Immature natural killer cell (primary cell): Measurements from ENCODE around the gene IDUA. TPM values are rescaled to one million over a fixed set of nuclear protein-coding genes. Genes with fewer than 3 reads are reported as not detected.
"Not testable (repeated sequence)": the region's sequence is repeated elsewhere in the genome, so short reads cannot be mapped to it uniquely, and the experiment has no call there.

Source experiments
- DNase-seq, 3 donors: peaks; one replicate each; pipeline ENCODE4 v3.0.0; 2022; ENCODE audit warnings: mixed read lengths in 1 of 3
- H3K27ac Mint-ChIP-seq, 6 donors: one replicate each; pipeline ENCODE4 v1.8.0; 2020; ENCODE audit warnings: mixed read lengths in 6 of 6, mild to moderate bottlenecking in 5 of 6, inconsistent platforms in 4 of 6, moderate library complexity in 3 of 6
- H3K27me3 Mint-ChIP-seq, 3 donors: one replicate each; pipeline ENCODE4 v1.8.0; 2020 to 2021; ENCODE audit warnings: low read depth in 3 of 3, mild to moderate bottlenecking in 3 of 3, mixed read lengths in 3 of 3, moderate library complexity in 3 of 3, inconsistent platforms in 1 of 3
- H3K36me3 Mint-ChIP-seq, 3 donors: one replicate each; pipeline ENCODE4 v1.8.0; 2020; ENCODE audit warnings: mixed read lengths in 3 of 3, inconsistent platforms in 2 of 3, mild to moderate bottlenecking in 2 of 3
- H3K4me1 Mint-ChIP-seq, 2 donors: one replicate each; pipeline ENCODE4 v1.8.0; 2020; ENCODE audit warnings: inconsistent platforms in 2 of 2, mild to moderate bottlenecking in 2 of 2, mixed read lengths in 2 of 2, moderate library complexity in 1 of 2
- H3K4me3 Mint-ChIP-seq, 5 donors: one replicate each; pipeline ENCODE4 v1.8.0; 2020; ENCODE audit warnings: mild to moderate bottlenecking in 5 of 5, mixed read lengths in 5 of 5, inconsistent platforms in 3 of 5, moderate library complexity in 3 of 5
- H3K9me3 Mint-ChIP-seq, 6 donors: one replicate each; pipeline ENCODE4 v1.8.0; 2020; ENCODE audit warnings: mild to moderate bottlenecking in 6 of 6, mixed read lengths in 6 of 6, inconsistent platforms in 4 of 6, moderate library complexity in 3 of 6
- polyA plus RNA-seq, 3 donors: library from polyadenylated mRNA; unstranded; fragments of 300-500 nt; fragmentation: Illumina TruSeq; gene quantifications; one replicate each; pipeline ENCODE4 v1.2.3, GENCODE V29; 2021

The IDUA gene
- polyA plus RNA-seq, 3 donors from 2014 or later, result 5.6 to 12.2 (median 6.3) TPM

GRCh38 chr4:1047976-1048772 lies 61.3 kb downstream of the IDUA start:
- Mint-ChIP-seq H3K36me3 (no peaks in the 10 kb centered on the region), H3K9me3 (no peaks in the 10 kb centered on the region), H3K4me1 (peaks cover 0 to under 1% of the 10 kb centered on the region in 2 donors), H3K27me3 (peaks cover 2 to 16% (median 5%) of the 10 kb centered on the region in 3 donors), H3K4me3 (no peak overlapping the region), H3K27ac (no peak overlapping the region)
- no peak for DNase-seq

DNA sequence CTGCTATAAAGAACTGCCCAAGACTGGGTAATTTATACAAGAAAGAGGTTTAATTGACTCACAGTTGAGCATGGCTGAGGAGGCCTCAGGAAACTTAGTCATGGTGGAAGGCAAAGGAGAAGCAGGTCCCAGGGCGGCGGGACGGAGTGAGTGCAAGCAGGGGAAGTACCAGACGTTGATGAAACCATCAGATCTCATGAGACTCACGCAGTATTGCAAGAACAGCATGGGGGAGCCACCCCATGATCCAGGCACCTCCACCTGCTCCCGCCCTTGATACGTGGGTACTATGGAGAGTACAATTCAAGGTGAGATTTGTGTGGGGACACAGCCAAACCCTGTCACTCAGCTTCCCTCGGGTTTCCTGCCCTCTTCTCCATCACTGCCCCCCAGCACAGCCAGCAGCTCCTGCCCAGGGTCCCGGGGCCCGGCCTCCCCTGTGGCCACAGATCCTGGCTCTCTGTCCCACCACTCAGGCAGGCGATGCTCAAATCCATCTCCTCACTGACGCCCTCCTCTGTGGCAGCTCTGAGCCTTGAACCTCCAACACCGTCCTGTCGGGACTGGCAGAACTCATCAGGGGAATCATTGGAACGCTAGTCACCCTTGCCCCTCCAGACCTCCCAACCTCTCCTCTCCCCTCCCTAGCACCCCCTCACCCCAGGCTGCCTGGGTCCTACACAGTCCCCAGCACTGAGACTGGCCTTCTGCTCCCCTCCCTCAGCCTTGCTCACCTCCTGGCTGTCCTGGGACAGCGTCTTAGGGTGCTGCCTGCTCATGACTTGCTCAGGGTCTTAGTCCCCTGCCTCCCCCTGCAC lies 62.1 kb downstream of the IDUA start:
- Mint-ChIP-seq H3K4me3 (no peak overlapping the region), H3K4me1 (peaks cover 0 to 1% of the 10 kb centered on the region in 2 donors), H3K36me3 (no peaks in the 10 kb centered on the region), H3K9me3 (no peaks in the 10 kb centered on the region), H3K27me3 (peaks cover 2 to 13% (median 5%) of the 10 kb centered on the region in 3 donors), H3K27ac (peak overlapping the region in 2 of 6 donors; percentile 48 to 50)
- DNase-seq, result no peak

GRCh38 chr4:1049591-1049905 lies 62.7 kb downstream of the IDUA start:
- Mint-ChIP-seq H3K27me3 (peaks cover 2 to 13% (median 5%) of the 10 kb centered on the region in 3 donors), H3K27ac (no peak overlapping the region), H3K36me3 (no peaks in the 10 kb centered on the region), H3K9me3 (no peaks in the 10 kb centered on the region), H3K4me1 (peaks cover 0 to 1% of the 10 kb centered on the region in 2 donors), H3K4me3 (no peak overlapping the region)
- DNase-seq, result no peak

DNA sequence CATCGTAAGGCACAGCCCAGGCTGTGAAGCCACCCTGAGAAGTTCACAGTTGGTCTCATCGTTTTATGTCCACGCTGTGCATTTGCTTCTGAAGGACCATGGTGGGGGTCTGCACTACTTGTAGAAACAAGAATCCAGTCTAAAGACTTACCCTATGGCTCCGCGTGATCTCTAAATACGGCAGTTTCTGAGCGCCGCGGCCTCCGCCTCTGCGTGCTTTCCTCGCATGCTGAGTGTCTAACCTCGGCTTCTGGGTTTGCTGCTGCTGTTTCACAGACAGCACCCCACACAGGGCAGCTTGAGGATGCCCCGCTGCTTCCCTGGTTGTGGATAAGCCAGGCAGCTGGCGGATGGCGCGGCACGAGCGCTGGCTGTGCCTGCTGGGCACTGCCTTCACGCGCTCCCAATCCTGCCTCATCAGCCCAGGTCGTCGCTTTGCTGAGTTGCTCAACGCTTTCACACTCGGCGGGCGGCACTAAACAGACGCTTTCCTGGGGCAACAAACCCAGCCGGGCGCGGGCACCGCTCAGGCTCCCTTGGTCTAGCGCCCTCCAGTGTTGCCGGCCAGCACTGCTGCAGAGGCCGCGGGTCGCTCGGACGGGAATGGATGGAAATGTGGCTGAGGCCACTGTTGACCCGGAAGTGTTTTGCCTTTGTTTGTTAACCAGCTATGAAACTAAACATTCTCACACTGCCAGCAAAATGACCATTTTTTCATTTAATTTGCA lies 63.8 kb downstream of the IDUA start:
- no peak overlapping the region for H3K27ac Mint-ChIP-seq
- no peak for DNase-seq

GRCh38 chr4:1051472-1051871 lies 64.6 kb downstream of the IDUA start:
- H3K4me1 Mint-ChIP-seq, result peaks cover 11 to 12% of the 10 kb centered on the region in 2 donors
- no peak overlapping the region for H3K4me3 Mint-ChIP-seq
- H3K9me3 Mint-ChIP-seq, result no peaks in the 10 kb centered on the region
- no peak for DNase-seq
- peak overlapping the region in 4 of 6 donors; percentile 41 to 78 (median 57) for H3K27ac Mint-ChIP-seq
- H3K27me3 Mint-ChIP-seq, result peaks cover 11 to 18% (median 12%) of the 10 kb centered on the region in 3 donors
- no peaks in the 10 kb centered on the region for H3K36me3 Mint-ChIP-seq

More for the DNA sequence above, 63.8 kb downstream of the IDUA start:
- H3K36me3 Mint-ChIP-seq, result no peaks in the 10 kb centered on the region
- H3K27me3 Mint-ChIP-seq, result peaks cover 5 to 13% (median 7%) of the 10 kb centered on the region in 3 donors
- no peaks in the 10 kb centered on the region for H3K9me3 Mint-ChIP-seq
- peaks cover 3 to 5% of the 10 kb centered on the region in 2 donors for H3K4me1 Mint-ChIP-seq
- H3K4me3 Mint-ChIP-seq, result no peak overlapping the region

DNA sequence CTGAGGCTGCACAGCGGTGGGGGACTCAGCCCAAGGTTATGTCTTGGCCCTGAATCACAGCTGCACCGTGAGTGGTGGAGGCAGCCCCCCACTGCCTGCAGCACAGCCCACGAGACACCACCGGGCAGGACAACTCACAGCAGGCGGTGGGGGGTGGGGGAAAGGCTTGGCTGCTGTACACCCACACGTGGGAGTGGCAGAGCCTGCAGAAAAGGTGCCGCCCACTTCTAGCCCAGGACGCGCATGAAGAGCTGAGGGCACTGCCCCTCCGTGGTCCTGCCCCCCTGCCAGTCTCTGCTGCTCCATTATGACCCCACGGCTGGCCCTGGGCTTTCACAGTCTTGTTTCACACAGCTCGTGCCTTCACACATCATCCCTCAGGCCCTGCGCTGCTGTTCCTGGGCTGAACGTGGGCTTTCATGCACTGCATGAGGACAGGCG lies 65.4 kb downstream of the IDUA start:
- Mint-ChIP-seq H3K9me3 (no peaks in the 10 kb centered on the region), H3K27me3 (peaks cover 9 to 17% (median 10%) of the 10 kb centered on the region in 3 donors), H3K4me3 (no peak overlapping the region), H3K36me3 (no peaks in the 10 kb centered on the region), H3K4me1 (peaks cover 11 to 12% of the 10 kb centered on the region in 2 donors), H3K27ac (peak overlapping the region in 4 of 6 donors; percentile 47 to 91 (median 67))
- no peak for DNase-seq

DNA sequence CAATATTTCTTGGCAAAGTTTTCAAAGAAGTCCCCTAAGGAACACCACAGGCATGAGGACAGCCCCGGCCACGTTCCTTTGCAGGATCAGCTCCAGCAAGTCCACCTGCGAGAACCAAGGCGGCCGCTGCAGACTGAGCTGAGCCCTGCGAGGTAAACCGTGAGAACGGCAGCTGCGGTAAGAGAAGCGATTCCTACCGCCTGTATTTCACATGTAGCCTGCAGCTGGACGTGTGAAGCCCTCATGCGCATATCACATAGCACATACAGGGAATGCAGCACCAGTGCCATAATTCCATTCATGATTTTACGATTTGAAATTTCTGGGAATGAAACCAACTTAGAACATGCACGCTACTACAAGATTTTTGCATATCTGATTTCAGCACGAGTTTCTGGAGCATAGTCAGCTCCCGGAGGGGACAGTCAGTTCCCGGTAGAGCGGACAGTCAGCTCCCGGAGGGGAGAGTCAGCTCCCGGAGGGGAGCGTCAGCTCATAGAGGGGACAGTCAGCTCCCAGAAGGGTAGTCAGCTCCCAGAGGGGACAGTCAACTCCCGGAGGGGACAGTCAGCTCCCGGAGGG lies 66.3 kb downstream of the IDUA start:
- peak overlapping the region in 4 of 6 donors; percentile 61 to 85 (median 74) for H3K27ac Mint-ChIP-seq
- H3K4me1 Mint-ChIP-seq, result peaks cover 11 to 12% of the 10 kb centered on the region in 2 donors
- peaks cover 8 to 10% (median 8%) of the 10 kb centered on the region in 3 donors for H3K27me3 Mint-ChIP-seq
- no peaks in the 10 kb centered on the region for H3K9me3 Mint-ChIP-seq
- no peaks in the 10 kb centered on the region for H3K36me3 Mint-ChIP-seq
- H3K4me3 Mint-ChIP-seq, result peak overlapping the region in 1 of 5 donors; percentile 13
- DNase-seq, result no peak

- H3K27me3 Mint-ChIP-seq, result peaks cover 8 to 10% (median 8%) of the 10 kb centered on the region in 3 donors
- not testable (repeated sequence) for H3K4me3 Mint-ChIP-seq, DNase-seq, H3K36me3 Mint-ChIP-seq, H3K9me3 Mint-ChIP-seq
- peaks cover 11 to 12% of the 10 kb centered on the region in 2 donors for H3K4me1 Mint-ChIP-seq
- peak overlapping the region in 1 of 6 donors; percentile 67 for H3K27ac Mint-ChIP-seq
Observed at GRCh38 chr4:1053891-1054290, 67.0 kb downstream of the IDUA start.

Other genes with a start within 250 kb of the IDUA start
- gene CPLX1, start 160.9 kb upstream of the IDUA start, polyA plus RNA-seq, result not detected
- 100 to 1,000 TPM in 1 of 3 donors, 10 to 100 TPM in 2; 49.4 to 119 (median 52.2) TPM for gene GAK, start 54.7 kb upstream of the IDUA start, polyA plus RNA-seq
- gene TMEM175, start 54.6 kb upstream of the IDUA start, polyA plus RNA-seq, result 10 to 100 TPM; 13.9 to 41.6 (median 28.7) TPM
- gene DGKQ, start 13.5 kb upstream of the IDUA start, polyA plus RNA-seq, result 10 to 100 TPM; 12.1 to 24.0 (median 14.0) TPM
- gene SLC26A1, start 6.4 kb downstream of the IDUA start, polyA plus RNA-seq, result under 1 TPM in 2 of 3 donors, not detected in 1; 0.52 to 0.77 TPM
- under 1 TPM in 2 of 3 donors, not detected in 1; 0.19 to 0.30 TPM for gene FGFRL1, start 24.6 kb downstream of the IDUA start, polyA plus RNA-seq
- gene RNF212, start 126.5 kb downstream of the IDUA start, polyA plus RNA-seq, result 1 to 10 TPM in 2 of 3 donors, not detected in 1; 1.3 to 2.4 TPM
- 1,000 to 10,000 TPM in 2 of 3 donors, 100 to 1,000 TPM in 1; 603 to 1,685 (median 1,079) TPM for gene SPON2, start 185.5 kb downstream of the IDUA start, polyA plus RNA-seq